ACHN (cell line): ENCODE results near the gene MS4A3.
A peak's percentile ranks its signal among the peaks of the same experiment; 100 is the strongest.
"Not testable (repeated sequence)": the region's sequence is repeated elsewhere in the genome, so short reads cannot be mapped to it uniquely, and the experiment has no call there.

Experiments
- DNase-seq: peaks from one replicate; pipeline ENCODE4 v3.0.0-alpha.2; 2015
- in situ Hi-C: cut with HindIII; loops from 2 replicates; pipeline ENCODE4 v1.10.0; 2017; ENCODE audit warnings: low sequenced_read_pairs, low pct_ligation_motif_present, low pct_unique_long_range_greater_than_20kb

Gene MS4A3

DNA sequence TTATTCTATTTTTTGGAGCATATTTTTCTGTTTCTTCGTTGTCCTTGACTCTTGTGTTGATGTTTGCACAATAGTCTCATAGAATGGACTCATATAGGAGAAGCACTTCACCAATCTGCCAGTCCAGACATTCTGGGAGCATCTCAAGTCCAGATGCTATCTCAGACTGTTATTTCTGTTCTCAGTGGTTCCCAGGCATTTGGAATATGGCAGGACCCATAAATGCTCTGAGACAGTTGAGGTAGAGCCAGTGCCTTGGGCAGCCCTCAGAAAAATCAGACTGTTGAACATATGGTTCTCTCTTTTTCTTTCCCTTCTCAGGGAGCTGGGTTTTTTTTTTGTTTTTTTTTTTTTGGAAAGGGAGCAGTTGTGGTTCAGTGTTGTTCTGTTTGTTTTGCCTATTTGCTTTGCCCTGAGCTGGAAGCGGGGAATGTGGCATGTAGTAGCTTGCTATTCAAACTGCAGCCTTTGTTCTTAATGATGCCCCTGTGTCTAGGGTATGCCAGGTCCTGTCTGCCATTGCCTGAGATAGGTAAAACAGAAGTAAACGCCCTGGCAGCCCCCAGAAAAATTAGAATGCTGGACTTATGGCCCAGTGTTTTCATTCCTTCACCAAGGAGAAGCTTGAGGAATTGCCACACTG is 28.3 kb downstream of the MS4A3 start:
- no peak for DNase-seq
- in situ Hi-C loops, result no loop called here

DNA sequence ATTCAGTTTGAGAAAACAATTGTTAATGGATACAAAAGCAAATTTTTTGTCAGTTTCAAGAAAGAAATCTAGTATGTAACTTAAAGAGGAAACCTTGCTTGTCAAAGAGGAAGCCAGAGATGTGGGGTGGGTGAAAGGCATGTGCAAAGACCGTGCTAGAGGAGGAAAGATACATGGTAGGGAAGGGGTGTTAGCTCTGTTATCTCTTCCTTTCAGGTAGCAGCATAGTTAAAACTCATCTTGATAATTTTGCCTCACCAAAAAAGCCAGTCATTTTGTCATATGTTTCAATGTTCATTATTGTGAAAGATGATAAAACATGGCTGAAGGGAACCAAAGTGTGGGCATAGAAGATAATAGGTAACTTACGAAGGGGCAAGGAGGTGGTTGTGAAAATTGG is 29.4 kb downstream of the MS4A3 start:
- in situ Hi-C loops, result no loop called here
- DNase-seq, result no peak

DNA sequence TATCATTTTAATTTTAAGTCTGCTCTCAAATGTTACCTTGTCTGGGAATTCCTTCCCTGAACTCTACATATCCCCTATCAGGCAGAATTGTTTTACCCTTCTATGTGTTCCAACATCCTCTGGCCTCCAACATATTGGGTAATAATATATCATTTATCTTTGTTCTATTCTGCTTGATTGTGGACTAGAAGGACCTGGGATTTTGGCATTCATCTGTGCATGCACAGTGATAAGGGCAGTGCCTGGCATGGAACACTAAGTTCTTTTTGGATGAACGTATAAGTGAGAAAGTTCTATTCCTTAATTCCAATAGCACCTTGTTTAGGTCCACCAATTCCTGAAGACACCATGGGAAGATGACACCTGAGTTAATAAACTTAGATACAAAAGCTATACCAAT is 30.8 kb downstream of the MS4A3 start:
- no peak for DNase-seq
- in situ Hi-C loops, result no loop called here

DNA sequence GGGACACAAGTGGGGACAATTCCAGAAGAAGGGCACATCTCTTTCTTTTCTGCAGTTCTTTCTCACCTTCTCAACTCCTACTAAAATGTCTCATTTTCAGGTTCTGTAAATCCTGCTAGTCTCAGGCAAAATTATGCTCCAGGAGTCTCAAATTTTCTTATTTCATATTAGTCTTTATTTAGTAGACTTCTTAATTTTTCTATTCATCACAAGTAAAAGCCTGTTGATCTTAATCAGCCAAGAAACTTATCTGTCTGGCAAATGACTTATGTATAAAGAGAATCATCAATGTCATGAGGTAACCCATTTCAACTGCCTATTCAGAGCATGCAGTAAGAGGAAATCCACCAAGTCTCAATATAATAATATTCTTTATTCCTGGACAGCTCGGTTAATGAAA is 31.9 kb downstream of the MS4A3 start, which contains the start of gene MS4A2:
TSS of gene MS4A2 (plus strand) at position 301 of the 400 bp plus-strand sequence. CDS start 102 bp downstream, outside the sequence.
- DNase-seq, result no peak
- in situ Hi-C loops, result no loop called here

DNA sequence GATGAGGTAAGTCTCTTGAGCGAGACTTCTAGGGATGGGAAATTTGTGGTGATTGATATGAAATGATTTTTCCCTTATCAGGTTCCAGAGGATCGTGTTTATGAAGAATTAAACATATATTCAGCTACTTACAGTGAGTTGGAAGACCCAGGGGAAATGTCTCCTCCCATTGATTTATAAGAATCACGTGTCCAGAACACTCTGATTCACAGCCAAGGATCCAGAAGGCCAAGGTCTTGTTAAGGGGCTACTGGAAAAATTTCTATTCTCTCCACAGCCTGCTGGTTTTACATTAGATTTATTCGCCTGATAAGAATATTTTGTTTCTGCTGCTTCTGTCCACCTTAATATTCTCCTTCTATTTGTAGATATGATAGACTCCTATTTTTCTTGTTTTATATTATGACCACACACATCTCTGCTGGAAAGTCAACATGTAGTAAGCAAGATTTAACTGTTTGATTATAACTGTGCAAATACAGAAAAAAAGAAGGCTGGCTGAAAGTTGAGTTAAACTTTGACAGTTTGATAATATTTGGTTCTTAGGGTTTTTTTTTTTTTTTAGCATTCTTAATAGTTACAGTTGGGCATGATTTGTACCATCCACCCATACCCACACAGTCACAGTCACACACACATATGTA is 39.1 kb downstream of the MS4A3 start:
- in situ Hi-C loops, result no loop called here

DNA sequence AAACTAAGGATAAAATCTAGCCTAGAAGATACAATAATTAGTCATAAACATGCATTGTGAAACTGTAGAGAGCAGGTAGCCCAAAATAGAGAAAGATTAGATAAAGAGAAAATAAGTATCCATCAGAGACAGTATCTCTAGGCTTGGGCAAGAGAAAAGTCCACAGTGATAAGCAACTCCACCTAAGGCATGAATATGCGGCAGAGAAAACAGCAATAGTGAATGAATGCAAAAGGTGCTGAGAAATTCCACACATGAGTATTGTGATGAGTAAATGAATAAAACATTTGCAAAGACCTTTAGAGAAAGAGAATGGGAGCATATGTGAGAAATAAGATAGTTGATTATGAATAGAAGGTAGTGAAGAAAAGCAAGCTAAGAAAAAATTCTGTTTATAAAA is 40.7 kb downstream of the MS4A3 start:
- no peak for DNase-seq
- in situ Hi-C loops, result no loop called here

More for the DNA sequence above, 39.1 kb downstream of the MS4A3 start:
- no peak for DNase-seq

DNA sequence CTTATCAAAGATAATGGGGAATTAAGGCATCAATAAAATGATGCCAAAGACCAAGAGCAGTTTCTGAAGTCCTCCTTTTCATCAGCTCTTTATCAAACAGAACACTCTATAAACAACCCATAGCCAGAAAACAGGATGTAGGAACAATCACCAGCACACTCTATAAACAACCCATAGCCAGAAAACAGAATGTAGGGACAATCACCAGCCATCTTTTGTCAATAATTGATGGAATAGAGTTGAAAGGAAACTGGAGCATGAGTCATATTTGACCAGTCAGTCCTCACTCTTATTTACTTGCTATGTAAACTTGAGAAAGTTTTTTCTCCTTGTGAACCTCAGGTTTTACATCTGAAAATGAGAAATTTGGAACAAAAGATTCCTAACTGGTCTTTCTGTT is 42.0 kb downstream of the MS4A3 start:
- in situ Hi-C loops, result no loop called here
- peak; percentile 54 for DNase-seq

DNA sequence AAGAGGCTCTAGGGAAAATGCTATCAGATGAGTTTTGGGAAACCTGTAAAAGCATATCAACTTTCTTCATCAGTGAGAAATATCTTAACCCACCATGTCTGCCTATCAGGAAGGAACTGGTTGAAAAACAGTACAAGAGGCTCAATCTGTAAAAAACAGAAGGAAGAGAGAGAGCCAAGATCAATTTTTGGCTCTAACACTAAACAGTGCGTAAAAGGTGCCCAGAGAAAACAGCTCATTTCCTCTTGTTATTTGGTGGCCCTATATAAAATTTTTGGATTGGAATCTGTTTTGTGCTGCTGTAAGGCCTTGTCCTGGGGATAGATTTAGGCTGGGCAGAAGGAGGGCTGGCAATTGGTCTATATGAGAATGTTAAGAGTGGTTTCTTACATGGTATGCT is 44.1 kb downstream of the MS4A3 start:
- DNase-seq, result no peak
- in situ Hi-C loops, result no loop called here

DNA sequence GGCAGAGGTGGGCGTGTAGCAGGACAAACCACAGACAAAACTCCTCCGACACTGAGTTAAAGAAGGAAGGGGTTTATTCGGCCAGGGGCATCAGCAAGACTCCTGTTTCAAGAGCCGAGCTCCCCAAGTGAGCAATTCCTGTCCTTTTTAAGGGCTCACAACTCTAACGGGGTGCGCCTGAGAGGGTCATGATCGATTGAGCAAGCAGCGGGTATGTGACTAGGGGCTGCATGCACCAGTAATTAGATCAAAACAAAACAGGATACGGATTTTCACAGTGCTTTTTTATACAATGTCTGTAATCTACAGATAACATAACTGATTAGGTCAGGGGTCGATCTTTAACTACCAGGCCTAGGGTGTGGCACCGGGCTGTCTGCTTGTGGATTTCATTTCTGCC is 44.9 kb downstream of the MS4A3 start:
- in situ Hi-C loops, DNase-seq: not testable (repeated sequence)

DNA sequence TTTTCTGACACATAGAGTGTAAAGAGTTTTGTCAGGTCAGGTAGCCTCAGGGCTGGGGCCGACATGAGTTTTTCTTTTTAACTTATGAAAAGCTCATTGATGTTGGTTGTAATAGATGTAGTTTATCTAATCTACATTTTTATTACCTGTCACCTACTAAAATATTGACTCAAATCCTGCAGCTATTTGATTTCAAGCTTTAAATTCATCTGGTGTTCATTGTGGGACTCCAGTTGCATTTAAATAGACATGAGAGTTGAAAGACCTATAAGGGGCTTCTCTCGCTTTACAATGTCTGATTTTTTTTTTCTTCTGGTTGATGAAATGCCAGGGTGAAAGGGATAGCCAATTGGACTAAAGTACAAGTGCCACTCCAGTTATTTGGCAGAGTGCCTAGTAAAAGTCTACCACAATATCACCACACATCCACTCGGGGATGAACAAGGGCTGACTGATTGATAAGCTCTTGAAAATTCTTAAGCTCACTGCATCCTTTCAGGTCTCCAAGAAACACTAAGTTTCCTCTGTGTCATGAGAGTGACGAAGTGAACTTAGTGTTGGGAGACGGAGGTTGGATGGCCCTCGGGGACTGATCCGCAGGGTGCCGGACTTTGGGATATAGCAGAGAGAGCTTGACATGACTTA is 48.1 kb downstream of the MS4A3 start:
- DNase-seq, in situ Hi-C loops: not testable (repeated sequence)

DNA sequence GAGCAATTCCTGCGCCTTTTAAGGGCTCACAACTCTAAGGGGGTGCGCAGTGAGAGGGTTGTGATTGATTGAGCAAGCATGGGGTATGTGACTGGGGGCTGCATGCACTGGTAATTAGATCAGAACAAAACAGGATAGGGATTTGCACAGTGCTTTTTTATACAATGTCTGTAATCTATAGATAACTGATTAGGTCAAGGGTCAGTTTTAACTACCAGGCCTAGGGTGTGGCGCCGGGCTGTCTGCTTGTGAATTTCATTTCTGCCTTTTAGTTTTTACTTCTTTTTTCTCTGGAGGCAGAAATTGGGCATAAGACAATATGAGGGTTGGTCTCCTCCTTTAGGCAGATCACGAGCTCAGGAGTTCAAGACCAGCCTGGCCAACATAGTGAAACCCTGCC is 52.2 kb downstream of the MS4A3 start:
- in situ Hi-C loops, DNase-seq: not testable (repeated sequence)

DNA sequence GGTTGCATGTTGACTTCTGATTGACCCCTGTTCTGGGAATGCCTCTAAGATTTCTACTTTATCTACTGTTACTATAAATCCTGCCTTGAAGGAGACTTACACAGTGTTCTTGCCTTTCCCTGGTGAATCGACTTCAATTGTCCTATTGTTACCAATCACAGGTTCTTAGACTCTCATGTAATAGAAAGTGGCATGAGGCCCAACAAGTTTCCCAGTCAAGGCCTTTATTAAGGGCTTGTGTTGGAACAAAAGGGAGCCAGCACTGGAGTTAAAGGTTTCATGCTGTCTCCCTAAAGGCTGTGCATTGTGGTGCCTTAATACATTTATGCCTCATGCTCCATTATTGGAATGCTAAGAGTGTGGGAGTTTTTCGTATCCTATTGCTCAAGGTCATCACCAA is 55.3 kb downstream of the MS4A3 start:
- in situ Hi-C loops, result no loop called here

DNA sequence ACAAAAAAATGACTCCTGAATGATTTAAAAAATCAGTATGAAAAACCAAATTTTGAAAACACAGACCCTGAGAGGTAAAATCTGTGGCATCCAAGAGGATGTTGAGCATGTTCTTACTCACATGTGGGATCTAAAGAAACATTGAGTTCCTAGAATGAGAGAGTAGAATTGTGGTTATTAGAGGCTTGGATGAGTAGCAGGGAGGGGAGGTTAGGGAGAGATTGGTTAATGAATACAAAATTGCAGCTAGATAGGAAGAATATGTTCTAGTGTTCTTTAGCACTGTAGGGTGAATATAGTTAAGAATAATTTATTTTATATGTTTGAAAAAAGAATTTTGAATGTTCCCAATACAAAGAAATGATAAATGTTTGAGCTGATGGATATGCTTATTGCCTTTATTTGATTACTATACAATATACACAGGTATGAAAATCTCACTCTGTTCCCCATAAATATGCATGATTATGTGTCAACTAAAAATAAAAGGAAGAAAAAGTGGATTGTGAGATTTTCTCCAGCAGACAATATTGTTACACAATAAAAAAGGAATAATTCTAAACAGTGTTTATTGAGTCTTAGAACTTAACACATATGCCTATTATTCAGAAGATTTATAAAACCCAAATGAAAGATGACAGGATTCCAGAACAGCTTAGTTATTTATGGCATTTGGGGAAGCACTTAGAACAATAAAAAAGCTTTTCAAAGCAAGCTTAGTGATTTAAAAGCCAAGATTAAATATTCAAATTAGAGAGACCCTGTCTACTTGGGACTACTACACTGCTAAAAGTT is 60.7 kb downstream of the MS4A3 start:
- no peak for DNase-seq
- in situ Hi-C loops, result no loop called here

More for the DNA sequence above, 55.3 kb downstream of the MS4A3 start:
- DNase-seq, result no peak

DNA sequence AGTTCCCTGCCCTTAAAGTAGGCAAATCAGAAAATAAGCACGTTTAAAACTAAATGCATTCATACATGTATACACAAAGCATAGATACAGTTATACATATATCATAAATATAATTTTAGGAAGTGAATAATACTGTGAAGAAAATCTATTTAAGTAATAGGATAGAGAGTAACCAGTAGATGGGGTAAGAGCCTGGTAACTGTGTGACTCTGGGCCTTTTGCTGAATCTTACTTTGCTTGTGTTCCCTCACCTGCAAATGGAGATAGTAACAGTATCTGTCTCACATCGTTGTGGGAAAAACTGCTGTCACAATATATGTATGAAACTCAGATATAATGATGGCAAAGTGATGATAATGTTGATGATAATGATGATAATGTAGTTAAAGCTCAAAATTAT is 61.9 kb downstream of the MS4A3 start:
- DNase-seq, result no peak
- in situ Hi-C loops, result no loop called here

DNA sequence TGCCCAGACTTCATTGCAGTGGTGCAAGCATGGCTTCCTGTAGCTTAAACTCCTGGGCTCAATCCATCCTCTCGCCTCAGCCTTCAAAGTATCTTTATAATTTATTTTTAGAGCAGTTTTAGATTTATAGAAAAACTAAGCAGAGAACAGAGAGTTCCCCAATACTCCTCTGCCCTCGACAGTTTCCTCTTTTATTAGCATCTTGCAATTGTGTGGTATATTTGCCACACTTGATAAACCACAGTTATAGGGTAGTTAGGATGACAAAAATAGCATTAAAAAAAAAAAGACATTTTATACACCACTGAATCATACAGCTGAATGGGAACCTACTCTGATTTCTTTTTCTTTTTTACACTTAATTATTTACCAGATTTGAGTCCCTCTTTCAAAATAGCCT is 63.2 kb downstream of the MS4A3 start:
- DNase-seq, result no peak
- in situ Hi-C loops, result no loop called here
